C4-2B (cell line): Measurements from ENCODE around the gene PSTPIP2.

Experiments used
- CTCF ChIP-seq: fragments of 450-650 bp; conservative IDR thresholded peaks from 2 replicates; pipeline ENCODE4 v1.5.1; 2017; ENCODE audit warnings: mild to moderate bottlenecking
- ZFX ChIP-seq: fragments of 450-650 bp; IDR thresholded peaks from 2 replicates; pipeline ENCODE4 v1.6.1; 2017

GRCh38 chr18:46061387-46061786 is 10.7 kb downstream of the PSTPIP2 start:
- TF ChIP-seq CTCF (no peak), ZFX (no peak)
